ENCODE measurements around the gene CMBL.
"Not testable (repeated sequence)": the region's sequence is repeated elsewhere in the genome, so short reads cannot be mapped to it uniquely, and the experiment has no call there.

CMBL gene

DNA sequence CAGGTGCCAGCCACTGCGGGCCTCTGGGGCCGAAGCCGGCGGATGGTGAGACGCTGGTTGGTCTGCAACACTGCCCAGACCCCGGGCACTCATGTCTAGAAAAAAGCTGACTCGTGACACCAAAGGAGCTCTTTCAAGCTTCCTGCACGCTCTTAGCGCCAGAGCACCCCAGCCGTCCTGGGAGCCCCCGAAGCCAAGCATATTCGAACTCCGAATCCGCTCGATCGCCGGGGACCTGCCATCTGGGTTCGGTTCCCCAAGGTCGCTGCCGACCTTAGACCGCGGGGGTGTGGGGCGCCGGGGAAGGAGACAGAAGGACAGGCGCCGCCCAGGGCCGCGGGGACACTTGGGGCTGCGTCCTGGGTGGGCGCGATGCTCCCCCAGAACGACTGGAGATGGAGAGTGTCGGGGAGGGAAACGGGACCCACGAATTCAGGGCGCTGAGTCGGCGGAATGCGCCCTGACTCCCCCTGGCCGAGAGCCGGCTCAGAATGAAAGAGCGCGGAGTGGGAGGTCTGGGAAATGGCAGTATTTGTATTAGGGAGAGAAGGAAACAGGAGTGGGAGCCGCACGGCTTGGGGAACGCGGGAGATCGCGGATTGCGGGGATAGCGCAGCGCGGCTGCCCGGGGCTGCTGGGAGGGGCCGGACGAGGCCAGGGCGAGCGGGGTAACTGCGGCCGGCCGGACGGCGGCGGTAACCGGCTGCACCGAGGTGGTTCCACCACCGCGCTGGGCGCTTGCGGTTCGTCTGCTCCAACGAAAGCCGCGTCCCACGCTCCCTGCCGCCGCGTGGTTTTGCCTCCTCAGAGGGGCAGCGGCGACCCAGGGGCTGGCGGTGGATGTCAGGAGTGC lies 25.7 kb upstream of the CMBL start:
- no peak for DNase-seq

DNA sequence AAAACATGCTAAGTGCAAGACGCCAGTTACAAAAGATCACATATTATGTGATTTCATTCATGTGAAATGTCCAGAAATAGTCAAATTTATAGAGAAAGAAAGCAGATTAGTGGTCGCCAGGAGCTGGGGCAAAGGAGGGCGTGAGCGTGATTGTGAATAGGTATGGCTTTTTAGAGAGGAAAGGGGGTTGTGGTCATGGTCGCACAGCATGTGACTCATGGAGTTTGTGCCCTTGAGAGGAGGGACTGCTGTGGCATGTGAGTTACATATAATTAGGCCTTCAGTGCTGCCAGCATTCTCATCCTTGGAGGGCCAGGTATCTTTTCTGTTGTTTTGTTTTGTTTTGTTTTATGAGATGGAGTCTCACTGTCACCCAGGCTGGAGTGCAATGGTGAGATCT lies 24.6 kb upstream of the CMBL start:
- no peak for DNase-seq

DNA sequence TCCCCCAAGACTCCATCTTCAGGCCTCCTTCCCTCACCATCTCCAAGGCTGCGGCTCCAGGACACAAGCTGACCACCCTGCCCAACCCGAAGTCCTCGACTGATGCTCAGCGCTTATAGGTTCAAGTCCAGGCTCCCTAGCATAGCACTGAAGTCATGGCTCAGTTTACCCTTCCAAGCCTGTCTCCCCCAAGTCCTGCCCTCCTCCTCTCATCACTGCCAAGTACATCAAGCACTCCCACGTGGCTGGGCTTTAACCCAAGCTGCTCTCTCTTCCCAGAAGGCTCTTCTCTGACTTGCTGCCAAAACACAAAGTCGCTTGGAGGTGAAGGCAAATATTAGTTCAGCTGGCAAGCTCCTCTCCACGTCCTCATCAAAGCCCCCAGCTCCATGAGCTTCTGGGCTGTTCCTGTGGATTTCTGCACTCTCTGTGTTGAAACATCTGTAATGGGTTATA lies 23.7 kb upstream of the CMBL start:
- no peak for DNase-seq

DNA sequence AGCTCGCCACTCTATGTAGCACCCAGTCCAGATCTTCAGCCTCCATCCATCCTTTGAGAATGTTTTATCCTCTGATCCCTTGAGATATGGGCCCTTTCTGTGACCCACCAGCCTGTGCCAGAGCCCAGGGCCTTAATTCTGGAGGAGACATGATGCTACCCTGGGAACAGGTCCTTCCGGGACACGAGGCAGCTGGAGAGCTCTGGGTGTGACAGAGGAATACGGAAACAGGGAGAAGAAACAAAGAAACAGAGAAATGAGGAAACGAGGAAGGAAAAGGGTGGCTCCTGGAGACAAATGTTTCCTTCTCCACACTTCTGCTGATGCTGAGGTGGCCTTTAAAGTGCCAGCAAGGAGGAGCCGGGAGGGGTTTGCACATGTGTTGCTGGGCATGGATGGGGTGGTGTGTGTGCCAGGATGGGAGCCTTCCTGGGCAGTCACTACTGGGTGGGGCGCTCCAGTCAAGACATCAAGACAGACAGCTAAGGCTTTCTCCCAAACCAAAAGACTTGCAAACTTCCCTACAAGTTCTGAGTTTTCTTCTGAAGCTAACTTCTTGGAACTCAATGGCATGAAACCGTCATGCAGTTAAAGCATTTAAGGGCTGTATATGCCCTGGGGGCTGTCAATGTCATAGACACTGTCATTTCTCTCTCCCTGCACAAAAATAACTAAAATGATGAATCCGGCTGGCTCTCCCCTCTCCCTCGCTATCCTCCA lies 23.0 kb upstream of the CMBL start:
- DNase-seq: no peak

DNA sequence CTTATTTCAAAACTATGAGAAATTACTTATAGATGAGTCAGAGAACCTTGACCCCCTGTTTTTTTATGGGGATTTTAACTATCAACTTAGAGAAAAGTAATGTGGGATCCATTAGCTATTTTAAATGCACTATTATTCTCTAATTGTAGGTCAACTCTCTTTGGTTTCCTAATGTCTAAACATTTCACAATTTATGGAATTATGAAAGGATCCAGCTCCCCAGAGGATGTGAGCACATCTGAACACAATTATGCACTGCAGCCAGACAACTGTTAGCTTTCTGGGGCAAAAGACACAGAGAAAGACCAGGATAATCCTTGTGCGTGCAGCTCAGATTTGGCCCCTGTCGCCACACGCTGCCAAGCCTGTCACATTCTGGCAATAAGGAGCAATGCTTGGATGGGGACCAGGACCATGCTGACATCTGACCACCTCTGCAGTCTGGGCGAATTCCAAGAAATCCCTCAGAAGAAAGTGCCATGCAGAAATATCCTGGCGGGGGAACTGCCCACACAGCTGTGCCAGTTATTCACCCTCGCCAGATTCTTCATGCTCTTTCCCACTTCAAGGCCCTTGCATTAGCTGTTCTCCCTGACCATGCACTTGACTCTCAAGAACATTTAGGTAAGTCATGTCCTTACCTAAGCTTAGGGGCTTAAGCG lies 22.2 kb upstream of the CMBL start:
- no peak for DNase-seq

DNA sequence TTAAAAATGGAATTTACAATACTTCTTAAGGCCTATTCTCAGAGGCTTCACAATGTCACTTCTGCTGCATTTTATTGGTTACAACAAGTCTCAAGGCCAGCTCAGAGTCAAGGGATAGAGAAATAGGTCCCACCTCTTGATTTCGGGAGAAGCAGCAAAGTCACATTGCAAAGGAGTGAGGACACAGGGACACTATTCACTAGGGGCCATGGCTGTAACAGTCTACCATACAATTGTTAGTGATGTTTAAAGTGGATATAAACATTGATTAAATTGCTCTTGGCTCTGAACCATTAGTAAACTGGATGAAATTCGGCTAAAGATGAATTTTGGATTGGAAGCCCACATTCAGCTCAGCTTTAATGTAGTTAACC lies 21.7 kb upstream of the CMBL start:
- DNase-seq: no peak

DNA sequence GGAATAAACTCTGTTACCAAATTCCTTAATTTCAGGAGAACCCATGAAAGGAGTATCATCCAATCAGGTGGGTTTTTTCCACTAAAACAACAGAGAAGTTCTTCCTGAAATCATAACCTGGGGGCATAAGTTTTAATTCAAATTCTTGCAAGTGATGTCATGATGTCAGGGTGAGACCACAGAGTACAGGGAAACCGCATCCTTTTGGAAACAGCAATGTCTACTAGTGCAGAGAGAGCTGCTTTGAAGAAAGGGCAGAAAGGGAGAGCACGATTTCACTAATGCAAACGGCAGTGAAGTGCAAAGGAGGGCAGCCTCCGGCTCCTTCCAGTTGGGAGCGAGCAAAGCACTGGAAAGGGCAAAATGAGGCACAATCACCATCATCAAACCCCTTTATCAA lies 20.6 kb upstream of the CMBL start:
- no peak for DNase-seq

DNA sequence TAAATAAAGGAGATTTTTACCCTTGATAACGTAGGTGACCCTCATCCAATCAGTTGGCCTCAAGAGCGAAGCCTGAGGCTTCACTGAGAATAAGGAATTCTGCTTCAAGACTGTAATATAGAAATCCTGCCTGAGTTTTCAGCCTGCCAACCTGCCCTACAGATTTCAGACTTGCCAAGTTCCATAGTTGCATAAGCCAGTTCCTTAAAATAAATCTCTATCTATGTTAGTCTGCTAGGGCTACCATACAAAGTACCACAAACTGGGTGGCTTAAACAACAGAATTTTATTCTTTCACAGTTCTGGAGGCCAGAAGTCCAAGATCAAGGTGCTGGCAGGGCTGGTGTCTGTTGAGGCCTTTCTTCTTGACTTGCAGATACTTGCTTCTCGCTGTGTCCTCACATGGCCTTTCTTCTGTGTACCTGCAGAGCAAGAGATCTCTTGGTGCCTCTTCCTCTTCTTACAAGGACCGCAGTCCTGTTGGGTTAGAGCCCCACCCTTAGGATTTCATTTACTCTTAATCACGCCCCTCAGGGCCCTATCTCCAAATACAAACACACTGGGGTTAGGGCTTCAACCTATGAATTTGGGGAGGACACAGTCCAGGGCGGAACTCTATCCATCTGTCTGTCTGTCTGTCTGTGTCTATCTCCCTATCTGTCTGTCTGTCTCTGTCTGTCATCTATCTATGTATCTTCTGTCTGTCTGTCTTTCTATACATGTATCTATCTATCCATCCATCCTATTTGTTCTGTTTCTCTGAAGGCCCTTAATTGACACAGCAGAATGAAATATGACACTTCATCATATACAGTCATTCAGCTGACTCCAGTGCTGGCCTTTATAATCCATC lies 17.0 kb upstream of the CMBL start:
- DNase-seq: no peak

DNA sequence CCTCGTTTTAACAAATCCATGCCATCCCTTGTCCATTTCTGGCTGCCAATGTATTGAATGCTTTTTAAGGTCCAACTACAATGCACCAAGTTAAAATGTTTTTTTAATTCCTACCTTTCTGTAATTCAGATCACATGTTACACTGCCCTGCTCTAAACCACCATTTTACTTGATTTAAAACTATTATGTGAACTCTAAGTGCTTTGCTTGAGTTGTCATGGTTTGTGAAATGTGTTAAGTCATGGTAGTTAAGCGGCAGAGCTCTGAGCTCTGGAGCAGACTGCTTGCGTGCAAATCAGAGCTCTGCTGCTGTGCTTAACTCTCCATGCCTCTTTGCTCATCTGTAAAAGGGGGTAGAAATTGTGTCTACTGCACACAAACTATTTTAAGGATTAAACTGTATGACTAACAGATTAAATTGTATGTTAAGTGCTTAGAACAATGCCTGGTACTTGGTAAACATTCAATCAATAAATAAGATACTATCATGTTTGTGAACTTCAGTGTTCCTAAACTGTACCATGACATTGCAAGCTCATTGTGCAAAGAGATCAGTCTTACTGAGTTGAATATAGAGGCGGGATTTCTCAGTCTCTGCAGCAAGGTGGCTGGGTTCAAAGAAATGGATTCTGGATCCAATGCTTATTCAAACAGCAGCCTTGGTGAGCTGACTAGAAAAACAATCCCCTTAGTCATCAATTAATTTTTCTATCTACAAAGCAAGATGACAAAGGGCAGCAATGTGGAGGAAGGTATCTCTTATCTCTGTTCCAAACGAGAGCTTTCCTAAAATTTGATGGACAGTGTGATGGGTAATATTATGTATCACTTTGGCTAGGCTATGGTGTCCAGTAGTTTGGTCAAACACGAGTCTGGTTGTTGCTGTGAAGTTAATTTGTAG lies 16.1 kb upstream of the CMBL start:
- DNase-seq: no peak

DNA sequence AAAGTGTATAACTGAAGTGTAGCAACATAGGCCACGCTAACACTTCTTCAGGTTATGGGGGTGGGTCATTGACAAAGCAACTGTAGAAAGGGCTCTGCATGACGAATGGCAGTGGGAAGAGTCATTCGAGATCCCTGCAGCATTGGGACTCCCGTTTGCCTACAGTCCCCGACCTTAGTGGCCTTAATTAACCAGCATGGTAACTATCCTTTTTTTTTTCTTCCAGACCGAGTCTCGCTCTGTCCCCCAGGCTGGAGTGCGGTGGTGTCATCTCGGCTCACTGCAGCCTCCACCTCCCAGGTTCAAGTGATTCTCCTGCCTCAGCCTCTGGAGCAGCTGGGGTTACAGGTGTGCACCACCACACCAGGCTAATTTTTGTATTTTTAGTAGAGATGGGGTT lies 14.2 kb upstream of the CMBL start:
- no peak for DNase-seq

DNA sequence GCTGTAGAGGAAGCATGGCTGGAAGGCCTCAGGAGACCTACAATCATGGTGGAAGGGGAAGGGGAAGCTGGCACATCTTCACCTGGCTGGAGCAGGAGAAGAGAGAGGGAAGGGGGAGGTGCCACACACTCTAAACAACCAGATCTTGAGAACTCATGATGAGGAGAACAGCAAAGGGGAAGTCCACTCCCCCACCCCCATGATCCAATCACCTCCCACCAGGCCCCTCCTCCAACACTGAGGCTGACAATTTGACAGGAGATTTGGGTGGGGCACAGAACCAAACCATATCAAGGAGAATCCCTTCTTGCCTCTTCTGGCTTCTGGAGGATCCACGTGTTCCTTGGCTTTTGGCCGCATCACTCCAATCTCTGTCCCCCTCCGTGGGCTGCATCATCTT lies 13.1 kb upstream of the CMBL start:
- DNase-seq: no peak

DNA sequence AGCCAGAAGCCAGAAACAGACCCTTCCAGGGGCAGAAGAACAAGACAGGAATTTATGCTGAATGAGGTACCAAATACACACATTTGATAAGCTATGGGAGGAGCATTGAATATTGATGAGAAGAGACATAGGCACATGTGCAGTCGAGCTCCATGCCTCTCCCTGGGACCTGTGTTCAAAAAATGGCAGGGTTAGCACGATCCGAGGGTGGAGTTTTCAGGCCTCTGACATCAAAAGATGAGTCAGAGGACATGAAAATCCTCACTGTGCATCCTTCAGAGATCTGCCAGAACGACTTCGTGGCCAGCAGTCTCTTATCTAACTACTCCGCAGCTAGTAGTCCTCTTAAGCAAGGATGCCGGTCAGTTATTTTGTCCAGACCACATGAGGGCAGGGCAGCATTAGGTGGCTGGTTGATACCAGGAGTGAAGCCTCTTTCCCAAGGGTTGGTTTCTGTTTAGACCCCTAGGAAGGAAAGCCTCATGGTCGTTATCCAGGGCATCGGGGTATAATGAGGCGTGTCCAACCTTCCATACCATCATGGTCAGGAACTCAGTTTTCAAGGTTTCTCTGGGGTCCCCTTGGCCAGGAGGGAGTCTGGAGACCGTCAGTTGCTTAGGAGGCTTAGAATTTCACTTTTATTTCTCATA lies 11.6 kb upstream of the CMBL start:
- DNase-seq: no peak

DNA sequence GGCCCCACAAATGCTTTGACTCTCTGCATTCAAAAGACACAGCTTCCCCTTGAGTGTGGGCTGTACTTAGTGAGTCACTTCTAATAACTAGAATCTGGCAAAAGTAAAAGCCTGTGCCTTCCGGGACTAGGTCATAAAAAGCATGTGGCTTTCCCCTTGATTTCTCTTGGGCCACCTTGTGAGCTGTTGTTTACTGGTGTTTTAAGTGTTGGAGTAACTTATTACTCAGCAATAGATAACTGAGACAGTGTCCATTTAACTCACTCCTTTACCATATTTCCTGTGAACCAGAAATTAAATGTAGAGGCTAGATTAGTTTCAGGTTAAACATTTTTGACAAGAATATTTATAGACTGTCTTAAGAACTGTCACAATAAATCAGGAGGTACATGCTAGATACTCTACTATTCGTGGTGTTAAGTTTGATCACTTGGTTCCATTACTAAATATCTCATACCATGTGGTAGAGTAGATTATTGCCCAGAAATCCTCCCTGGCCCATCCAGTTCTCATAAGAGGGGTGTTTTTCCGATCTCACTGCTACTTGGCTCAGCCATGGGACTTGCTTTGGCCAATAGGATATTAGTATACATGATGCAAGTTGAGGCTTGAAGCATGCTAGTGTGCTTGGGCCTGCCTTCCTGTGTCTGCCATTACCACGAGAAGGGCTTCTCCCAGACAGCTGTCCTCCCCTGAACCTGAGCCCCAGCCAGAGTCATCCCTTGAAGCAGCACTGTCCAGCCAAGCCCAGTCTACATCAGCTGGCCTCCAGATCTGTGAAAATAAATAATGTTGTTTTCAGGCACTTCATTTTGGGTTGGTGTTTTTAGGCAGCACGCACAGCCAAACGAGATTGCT lies 10.4 kb upstream of the CMBL start:
- no peak for DNase-seq

DNA sequence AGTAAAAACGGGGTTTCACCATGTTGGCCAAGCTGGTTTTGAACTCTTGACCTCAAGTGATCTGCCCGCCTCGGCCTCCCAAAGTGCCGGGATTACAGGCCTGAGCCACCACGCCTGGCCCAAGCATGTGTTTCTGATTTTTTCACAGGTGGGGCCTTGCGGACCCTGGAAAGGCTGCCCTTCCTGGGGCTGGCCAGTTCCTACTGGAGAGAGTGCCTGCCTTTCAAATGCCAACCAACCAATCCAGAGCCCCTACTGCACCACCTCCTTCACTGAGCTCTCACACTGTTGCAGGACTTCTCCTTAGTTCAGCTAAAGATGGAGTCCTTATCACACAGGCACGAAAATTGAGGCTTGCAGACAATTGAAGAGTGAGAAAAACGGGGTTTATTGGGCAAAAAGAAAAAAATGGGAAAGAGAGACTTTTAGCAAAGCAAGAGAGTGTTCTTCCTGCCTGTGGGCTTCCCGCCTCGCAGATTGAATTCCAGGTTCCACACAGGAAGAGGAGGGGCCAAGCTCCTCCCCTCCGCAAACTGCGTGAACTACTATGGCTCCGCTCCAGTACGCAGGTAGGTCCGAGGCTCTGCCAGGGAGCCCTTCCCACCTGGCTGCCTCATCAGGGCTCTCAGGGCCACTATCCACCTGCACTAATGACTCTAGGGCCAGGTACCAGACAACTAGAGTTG lies 8.3 kb upstream of the CMBL start:
- DNase-seq: no peak

DNA sequence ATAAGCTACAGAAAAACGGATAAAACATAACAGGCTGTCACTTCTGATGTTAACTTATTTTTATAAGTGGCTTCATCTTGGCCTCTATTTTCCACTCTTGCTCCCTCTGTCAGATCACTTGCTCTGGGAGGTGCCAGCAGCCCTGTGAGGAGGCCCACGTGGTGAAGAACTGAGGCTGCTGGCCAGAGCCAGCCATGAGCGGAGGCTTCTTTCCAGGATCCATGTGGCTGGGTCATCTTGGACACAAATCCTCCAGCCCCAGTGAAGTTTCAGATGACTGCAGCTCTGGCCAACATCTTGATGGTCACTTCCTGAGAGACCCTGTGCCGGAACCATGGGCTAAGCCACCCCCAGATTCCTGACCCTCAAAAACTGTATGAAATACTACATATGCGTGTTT lies 7.5 kb upstream of the CMBL start:
- no peak for DNase-seq

DNA sequence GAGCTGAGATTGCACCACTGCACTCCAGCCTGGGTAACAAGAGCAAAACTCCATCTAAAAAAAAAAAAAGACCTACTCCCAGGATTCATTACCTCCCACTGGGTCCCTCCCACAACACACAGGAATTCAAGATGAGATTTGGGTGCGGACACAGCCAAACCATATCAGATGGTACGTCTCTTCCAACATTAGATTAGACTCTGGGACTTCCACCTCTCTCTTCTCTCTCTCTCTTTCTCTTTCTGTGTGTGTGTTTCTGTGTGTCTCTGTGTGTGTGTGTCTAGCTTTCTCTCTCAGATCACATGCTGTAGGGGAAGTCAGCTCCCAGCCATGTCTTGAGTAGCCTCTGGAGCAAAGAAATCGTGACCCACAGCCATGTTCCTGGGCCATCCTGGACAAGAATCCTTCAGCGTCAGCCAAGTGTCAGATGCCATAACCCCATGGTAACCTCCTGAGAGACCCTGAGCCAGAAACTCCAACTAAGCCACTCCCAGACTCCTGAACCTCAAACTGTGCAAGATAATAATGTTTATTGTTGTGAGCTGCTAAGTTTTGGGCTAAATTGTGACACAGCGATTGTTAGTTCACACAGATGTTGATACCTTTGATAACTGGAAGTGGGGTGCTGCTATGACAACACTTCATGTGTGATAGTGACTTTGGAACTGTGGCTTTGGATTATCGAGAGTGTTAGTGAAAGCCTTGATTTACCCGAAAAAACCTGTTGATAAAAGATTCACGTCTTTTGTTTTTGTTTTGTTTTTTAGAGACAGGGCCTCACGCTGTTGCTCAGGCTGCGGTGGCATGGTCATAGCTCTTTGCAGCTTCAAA lies 4.1 kb upstream of the CMBL start:
- DNase-seq: no peak

DNA sequence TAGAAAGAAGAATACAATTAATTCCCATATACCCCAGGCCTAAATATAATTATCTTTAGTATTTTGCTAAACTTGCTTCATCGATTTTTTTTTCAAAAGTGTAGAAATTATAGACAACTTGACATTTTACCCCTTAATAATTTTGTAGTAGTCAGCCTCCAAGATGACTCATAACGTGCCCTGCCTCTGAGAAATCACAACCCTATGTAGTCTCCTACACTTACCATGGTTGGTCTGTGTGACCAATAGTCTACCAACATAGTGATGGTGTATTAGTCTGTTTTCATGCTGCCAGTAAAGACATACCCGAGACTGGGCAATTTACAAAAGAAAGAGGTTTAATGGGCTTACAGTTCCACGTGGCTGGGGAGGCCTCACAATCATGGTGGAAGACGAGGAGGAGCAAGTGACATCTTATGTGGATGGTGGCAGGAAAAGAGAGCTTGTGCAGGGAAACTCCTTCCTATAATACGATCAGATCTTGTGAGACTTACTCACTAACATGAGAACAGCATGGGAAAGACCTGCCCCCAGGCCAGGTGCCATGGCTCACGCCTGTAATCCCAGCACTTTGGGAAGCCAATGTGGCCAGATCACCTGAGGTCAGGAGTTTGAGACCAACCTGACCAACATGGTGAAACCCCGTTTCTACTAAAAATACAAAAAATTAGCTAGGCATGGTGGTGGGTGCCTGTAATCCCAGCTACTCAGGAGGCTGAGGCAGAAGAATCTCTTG lies 3.3 kb upstream of the CMBL start:
- not testable (repeated sequence) for DNase-seq

All from SW 1271 (cell line).